ENCODE results near the gene LYZL2.
"Not testable (repeated sequence)": the region's sequence is repeated elsewhere in the genome, so short reads cannot be mapped to it uniquely, and the experiment has no call there.

DNA sequence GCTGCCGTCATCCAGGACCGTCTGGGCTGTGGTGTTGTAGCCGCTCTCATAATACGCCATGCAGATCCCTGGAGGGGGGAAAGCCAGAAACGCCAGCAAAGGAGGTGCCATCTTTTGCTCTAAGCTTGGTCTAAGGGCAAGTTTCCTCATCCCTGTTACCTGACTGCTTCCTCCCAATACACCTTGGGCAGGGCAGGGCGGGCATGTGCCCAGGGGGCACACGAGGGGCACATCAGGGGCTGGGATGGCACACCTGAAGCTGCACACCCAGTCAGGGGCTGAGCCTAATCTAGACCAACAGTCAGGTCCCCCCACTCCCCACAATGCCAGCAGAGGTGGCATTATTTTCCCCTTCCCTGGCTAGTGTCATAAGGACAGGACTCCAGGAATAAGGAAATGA is 3.4 kb downstream of the LYZL2 start:
- TF ChIP-seq, protein P1, sequence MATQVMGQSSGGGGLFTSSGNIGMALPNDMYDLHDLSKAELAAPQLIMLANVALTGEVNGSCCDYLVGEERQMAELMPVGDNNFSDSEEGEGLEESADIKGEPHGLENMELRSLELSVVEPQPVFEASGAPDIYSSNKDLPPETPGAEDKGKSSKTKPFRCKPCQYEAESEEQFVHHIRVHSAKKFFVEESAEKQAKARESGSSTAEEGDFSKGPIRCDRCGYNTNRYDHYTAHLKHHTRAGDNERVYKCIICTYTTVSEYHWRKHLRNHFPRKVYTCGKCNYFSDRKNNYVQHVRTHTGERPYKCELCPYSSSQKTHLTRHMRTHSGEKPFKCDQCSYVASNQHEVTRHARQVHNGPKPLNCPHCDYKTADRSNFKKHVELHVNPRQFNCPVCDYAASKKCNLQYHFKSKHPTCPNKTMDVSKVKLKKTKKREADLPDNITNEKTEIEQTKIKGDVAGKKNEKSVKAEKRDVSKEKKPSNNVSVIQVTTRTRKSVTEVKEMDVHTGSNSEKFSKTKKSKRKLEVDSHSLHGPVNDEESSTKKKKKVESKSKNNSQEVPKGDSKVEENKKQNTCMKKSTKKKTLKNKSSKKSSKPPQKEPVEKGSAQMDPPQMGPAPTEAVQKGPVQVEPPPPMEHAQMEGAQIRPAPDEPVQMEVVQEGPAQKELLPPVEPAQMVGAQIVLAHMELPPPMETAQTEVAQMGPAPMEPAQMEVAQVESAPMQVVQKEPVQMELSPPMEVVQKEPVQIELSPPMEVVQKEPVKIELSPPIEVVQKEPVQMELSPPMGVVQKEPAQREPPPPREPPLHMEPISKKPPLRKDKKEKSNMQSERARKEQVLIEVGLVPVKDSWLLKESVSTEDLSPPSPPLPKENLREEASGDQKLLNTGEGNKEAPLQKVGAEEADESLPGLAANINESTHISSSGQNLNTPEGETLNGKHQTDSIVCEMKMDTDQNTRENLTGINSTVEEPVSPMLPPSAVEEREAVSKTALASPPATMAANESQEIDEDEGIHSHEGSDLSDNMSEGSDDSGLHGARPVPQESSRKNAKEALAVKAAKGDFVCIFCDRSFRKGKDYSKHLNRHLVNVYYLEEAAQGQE (IDR thresholded peaks at IDR 0.05; ENCODE audit: low read depth), result not testable (repeated sequence)
- not testable (repeated sequence) for TF ChIP-seq POLR2A (IDR thresholded peaks at IDR 0.05; ENCODE audit: borderline replicate concordance, extremely low read depth, insufficient read depth, insufficient read length); EZH2 (IDR thresholded peaks at IDR 0.05); POLR2AphosphoS5 (IDR thresholded peaks at IDR 0.05; ENCODE audit: low read depth, low read length); SRF (IDR thresholded peaks at IDR 0.05; ENCODE audit: low read depth); TCF7L2 (IDR thresholded peaks at IDR 0.05; ENCODE audit: borderline replicate concordance, extremely low read depth, insufficient read depth, insufficient read length); RAD21 (IDR thresholded peaks at IDR 0.05; ENCODE audit: low read depth); EZH2phosphoT487 (IDR thresholded peaks at IDR 0.05; ENCODE audit: borderline replicate concordance); YY1 (IDR thresholded peaks at IDR 0.05; ENCODE audit: extremely low read depth, insufficient replicate concordance, low read depth, low read length); JUND (IDR thresholded peaks at IDR 0.05)
- TF ChIP-seq, protein P2, sequence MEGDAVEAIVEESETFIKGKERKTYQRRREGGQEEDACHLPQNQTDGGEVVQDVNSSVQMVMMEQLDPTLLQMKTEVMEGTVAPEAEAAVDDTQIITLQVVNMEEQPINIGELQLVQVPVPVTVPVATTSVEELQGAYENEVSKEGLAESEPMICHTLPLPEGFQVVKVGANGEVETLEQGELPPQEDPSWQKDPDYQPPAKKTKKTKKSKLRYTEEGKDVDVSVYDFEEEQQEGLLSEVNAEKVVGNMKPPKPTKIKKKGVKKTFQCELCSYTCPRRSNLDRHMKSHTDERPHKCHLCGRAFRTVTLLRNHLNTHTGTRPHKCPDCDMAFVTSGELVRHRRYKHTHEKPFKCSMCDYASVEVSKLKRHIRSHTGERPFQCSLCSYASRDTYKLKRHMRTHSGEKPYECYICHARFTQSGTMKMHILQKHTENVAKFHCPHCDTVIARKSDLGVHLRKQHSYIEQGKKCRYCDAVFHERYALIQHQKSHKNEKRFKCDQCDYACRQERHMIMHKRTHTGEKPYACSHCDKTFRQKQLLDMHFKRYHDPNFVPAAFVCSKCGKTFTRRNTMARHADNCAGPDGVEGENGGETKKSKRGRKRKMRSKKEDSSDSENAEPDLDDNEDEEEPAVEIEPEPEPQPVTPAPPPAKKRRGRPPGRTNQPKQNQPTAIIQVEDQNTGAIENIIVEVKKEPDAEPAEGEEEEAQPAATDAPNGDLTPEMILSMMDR (IDR thresholded peaks at IDR 0.05 in 2 of 3, conservative IDR thresholded peaks at IDR 0.05 in 1 of 3; ENCODE audit: borderline replicate concordance in 1 of 3, insufficient read depth in 1 of 3, low read depth in 2 of 3, low read length in 2 of 3), result not testable (repeated sequence)
- TF ChIP-seq, protein P3, sequence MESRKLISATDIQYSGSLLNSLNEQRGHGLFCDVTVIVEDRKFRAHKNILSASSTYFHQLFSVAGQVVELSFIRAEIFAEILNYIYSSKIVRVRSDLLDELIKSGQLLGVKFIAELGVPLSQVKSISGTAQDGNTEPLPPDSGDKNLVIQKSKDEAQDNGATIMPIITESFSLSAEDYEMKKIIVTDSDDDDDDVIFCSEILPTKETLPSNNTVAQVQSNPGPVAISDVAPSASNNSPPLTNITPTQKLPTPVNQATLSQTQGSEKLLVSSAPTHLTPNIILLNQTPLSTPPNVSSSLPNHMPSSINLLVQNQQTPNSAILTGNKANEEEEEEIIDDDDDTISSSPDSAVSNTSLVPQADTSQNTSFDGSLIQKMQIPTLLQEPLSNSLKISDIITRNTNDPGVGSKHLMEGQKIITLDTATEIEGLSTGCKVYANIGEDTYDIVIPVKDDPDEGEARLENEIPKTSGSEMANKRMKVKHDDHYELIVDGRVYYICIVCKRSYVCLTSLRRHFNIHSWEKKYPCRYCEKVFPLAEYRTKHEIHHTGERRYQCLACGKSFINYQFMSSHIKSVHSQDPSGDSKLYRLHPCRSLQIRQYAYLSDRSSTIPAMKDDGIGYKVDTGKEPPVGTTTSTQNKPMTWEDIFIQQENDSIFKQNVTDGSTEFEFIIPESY (IDR thresholded peaks at IDR 0.05; ENCODE audit: extremely low read depth, insufficient replicate concordance, low read length), result not testable (repeated sequence)
- TF ChIP-seq, protein P4, sequence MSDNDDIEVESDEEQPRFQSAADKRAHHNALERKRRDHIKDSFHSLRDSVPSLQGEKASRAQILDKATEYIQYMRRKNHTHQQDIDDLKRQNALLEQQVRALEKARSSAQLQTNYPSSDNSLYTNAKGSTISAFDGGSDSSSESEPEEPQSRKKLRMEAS (IDR thresholded peaks at IDR 0.05), result not testable (repeated sequence)
